GM12878 (cell line): ENCODE results near the gene ANAPC10. TPM values are rescaled to one million over a fixed set of nuclear protein-coding genes. Genes with fewer than 3 reads are reported as not detected.

Experiments
- BHLHE40 ChIP-seq, 2 experiments: fragments of 450-650 bp in 1 of 2; IDR thresholded peaks; 2 replicates each; pipeline ENCODE4 v1.6.1; 2011 to 2017; ENCODE audit warnings: low read depth in 2 of 2, borderline replicate concordance in 1 of 2, improper control_type of control experiment in 1 of 2, low read length in 1 of 2, mild to moderate bottlenecking in 1 of 2
- CREB1 ChIP-seq: IDR thresholded peaks from 2 replicates; pipeline ENCODE4 v1.6.1; 2012; ENCODE audit warnings: low read depth, mild to moderate bottlenecking, inconsistent platforms
- E2F4 ChIP-seq: IDR thresholded peaks from 2 replicates; pipeline ENCODE4 v1.6.1; 2012; ENCODE audit warnings: low read depth, low read length, improper control_type of control experiment
- EP300 ChIP-seq, 2 experiments: fragments of 150-350 bp in 1 of 2; IDR thresholded peaks; 2 replicates each; pipeline ENCODE4 v1.6.1; 2011 to 2012; ENCODE audit warnings: low read depth in 2 of 2, low read length in 2 of 2, borderline replicate concordance in 1 of 2, improper control_type of control experiment in 1 of 2, inconsistent platforms in 1 of 2; ENCODE audit not compliant: control insufficient read depth in 1 of 2
- GABPA ChIP-seq: IDR thresholded peaks from 2 replicates; pipeline ENCODE4 v1.6.1; 2014; ENCODE audit warnings: antibody characterized with exemption, low read depth, mild to moderate bottlenecking, inconsistent platforms
- JUNB ChIP-seq: IDR thresholded peaks from 2 replicates; pipeline ENCODE4 v1.6.1; 2016; ENCODE audit warnings: antibody characterized with exemption, mild to moderate bottlenecking
- MYB ChIP-seq: fragments of 150-350 bp; IDR thresholded peaks from 2 replicates; pipeline ENCODE4 v1.6.1; 2014; ENCODE audit warnings: mild to moderate bottlenecking, low read depth, low read length, borderline replicate concordance
- NR2F1 ChIP-seq: fragments of 450-650 bp; conservative IDR thresholded peaks from 2 replicates; pipeline ENCODE4 v1.6.1; 2017; ENCODE audit warnings: mild to moderate bottlenecking
- POLR2A ChIP-seq: IDR thresholded peaks from 2 replicates; pipeline ENCODE4 v1.6.1; 2011; ENCODE audit warnings: low read depth, mild to moderate bottlenecking, low read length
- RBBP5 ChIP-seq: fragments of 200-600 bp; sonication (generic); conservative IDR thresholded peaks from 2 replicates; pipeline ENCODE4 v1.6.1; 2016
- RCOR1 ChIP-seq: conservative IDR thresholded peaks from 2 replicates; pipeline ENCODE4 v1.6.1; 2012; ENCODE audit warnings: low read depth, low read length, improper control_type of control experiment
- RFX5 ChIP-seq: IDR thresholded peaks from 2 replicates; pipeline ENCODE4 v1.6.1; 2011; ENCODE audit warnings: low read depth, low read length, improper control_type of control experiment
- RUNX3 ChIP-seq: IDR thresholded peaks from 2 replicates; pipeline ENCODE4 v1.6.1; 2012; ENCODE audit warnings: low read length, inconsistent platforms
- SPI1 ChIP-seq: IDR thresholded peaks from 2 replicates; pipeline ENCODE4 v1.6.1; 2011; ENCODE audit warnings: low read depth, mild to moderate bottlenecking, low read length, moderate library complexity, borderline replicate concordance; ENCODE audit not compliant: insufficient read depth
- TCF12 ChIP-seq: IDR thresholded peaks from 2 replicates; pipeline ENCODE4 v1.6.1; 2011; ENCODE audit warnings: low read depth, mild to moderate bottlenecking, low read length
- ZNF384 ChIP-seq: IDR thresholded peaks from 2 replicates; pipeline ENCODE4 v1.6.1; 2012; ENCODE audit warnings: low read depth, mild to moderate bottlenecking, low read length, improper control_type of control experiment, borderline replicate concordance
- polyA plus RNA-seq, 11 experiments: library from polyadenylated mRNA; depleted of rRNA in 4 of 11; unstranded in 6 of 11; stranded (reverse) in 5 of 11; fragments of >200 nt; fragmentation: Nextera tagmentation in 4 of 11; fragmentation: Illumina TruSeq in 1 of 11; extraction: Ambion mirVana in 4 of 11; extraction: Trizol in 1 of 11; gene quantifications; 1 replicate in 1 of 11; 2 replicates in 10 of 11; pipeline versions ENCODE4 v1.2.1 to v1.2.3, GENCODE V29; 2011 to 2016; ENCODE audit warnings: inconsistent platforms in 2 of 11, missing spikeins in 2 of 11, low read depth in 1 of 11
- total RNA-seq, 4 experiments: library from RNA; depleted of rRNA in 3 of 4; stranded (reverse); fragments of >200 nt in 3 of 4; fragmentation: Illumina TruSeq in 1 of 4; extraction: Trizol in 1 of 4; gene quantifications; 2 replicates each; pipeline versions ENCODE4 v1.2.1 to v1.2.3, GENCODE V29; 2013 to 2021
- TF ChIP-seq, protein P1 (sequence below): fragments of 450-650 bp; IDR thresholded peaks from 2 replicates; pipeline ENCODE4 v1.6.1; 2017; ENCODE audit warnings: low read depth, mild to moderate bottlenecking, moderate library complexity
- TF ChIP-seq, protein P2 (sequence below): fragments of 450-650 bp; IDR thresholded peaks from 2 replicates; pipeline ENCODE4 v1.6.1; 2016; ENCODE audit warnings: mild to moderate bottlenecking
- TF ChIP-seq, protein P3 (sequence below): IDR thresholded peaks from 2 replicates; pipeline ENCODE4 v1.6.1; 2011; ENCODE audit warnings: borderline replicate concordance, low read depth, mild to moderate bottlenecking, moderate library complexity, low read length; ENCODE audit not compliant: insufficient read depth, poor library complexity, severe bottlenecking
- TF ChIP-seq, protein P4 (sequence below): fragments of 150-350 bp; IDR thresholded peaks from 2 replicates; pipeline ENCODE4 v1.6.1; 2014; ENCODE audit warnings: mild to moderate bottlenecking, low read depth, low read length

Gene ANAPC10
- total and polyA plus RNA-seq, 10 of the 15 experiments (the other 5 are each of a cell fraction or from before 2014, with no cell fraction given) = 23.8 to 73.7 (median 48.5) TPM

DNA sequence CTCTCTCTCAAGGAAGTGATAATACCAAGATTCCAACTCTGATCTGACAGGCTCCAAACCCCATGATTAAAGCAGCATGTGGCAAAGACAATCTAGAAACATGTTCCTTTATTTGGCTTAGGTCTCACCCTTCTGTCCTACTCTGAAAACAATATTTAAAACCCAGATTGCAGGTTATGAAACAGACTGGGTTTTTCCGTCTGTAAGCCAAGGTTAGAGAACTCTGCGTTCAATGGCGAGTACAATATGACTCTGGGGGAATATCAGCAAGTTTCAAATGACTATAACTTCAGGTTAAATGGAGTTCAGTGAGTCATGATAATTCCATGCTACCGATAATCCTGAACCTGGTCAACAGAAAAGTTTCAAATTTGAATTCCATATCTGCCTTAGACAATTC lies 50.8 kb downstream of the ANAPC10 start (continued):
- TF ChIP-seq, protein P1, sequence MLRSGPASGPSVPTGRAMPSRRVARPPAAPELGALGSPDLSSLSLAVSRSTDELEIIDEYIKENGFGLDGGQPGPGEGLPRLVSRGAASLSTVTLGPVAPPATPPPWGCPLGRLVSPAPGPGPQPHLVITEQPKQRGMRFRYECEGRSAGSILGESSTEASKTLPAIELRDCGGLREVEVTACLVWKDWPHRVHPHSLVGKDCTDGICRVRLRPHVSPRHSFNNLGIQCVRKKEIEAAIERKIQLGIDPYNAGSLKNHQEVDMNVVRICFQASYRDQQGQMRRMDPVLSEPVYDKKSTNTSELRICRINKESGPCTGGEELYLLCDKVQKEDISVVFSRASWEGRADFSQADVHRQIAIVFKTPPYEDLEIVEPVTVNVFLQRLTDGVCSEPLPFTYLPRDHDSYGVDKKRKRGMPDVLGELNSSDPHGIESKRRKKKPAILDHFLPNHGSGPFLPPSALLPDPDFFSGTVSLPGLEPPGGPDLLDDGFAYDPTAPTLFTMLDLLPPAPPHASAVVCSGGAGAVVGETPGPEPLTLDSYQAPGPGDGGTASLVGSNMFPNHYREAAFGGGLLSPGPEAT = peak; percentile 48; the same call in 1 of the 2 replicates
- TF ChIP-seq GABPA = no peak
- TF ChIP-seq, protein P2, sequence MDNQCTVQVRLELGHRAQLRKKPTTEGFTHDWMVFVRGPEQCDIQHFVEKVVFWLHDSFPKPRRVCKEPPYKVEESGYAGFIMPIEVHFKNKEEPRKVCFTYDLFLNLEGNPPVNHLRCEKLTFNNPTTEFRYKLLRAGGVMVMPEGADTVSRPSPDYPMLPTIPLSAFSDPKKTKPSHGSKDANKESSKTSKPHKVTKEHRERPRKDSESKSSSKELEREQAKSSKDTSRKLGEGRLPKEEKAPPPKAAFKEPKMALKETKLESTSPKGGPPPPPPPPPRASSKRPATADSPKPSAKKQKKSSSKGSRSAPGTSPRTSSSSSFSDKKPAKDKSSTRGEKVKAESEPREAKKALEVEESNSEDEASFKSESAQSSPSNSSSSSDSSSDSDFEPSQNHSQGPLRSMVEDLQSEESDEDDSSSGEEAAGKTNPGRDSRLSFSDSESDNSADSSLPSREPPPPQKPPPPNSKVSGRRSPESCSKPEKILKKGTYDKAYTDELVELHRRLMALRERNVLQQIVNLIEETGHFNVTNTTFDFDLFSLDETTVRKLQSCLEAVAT = no peak
- TF ChIP-seq RCOR1 = no peak
- TF ChIP-seq CREB1 = no peak
- no peak for TF ChIP-seq SPI1
- TF ChIP-seq RUNX3 = peak; percentile 63; the same call in 1 of the 2 replicates
- TF ChIP-seq EP300 (IDR thresholded peaks at IDR 0.05; ENCODE audit: borderline replicate concordance in 1 of 2, control insufficient read depth in 1 of 2, low read depth in 2 of 2, low read length in 2 of 2) = peak in 1 of 2 experiments; percentile 26; a peak in 1 of 4 replicates
- TF ChIP-seq JUNB = peak; percentile 84
- TF ChIP-seq, protein P3, sequence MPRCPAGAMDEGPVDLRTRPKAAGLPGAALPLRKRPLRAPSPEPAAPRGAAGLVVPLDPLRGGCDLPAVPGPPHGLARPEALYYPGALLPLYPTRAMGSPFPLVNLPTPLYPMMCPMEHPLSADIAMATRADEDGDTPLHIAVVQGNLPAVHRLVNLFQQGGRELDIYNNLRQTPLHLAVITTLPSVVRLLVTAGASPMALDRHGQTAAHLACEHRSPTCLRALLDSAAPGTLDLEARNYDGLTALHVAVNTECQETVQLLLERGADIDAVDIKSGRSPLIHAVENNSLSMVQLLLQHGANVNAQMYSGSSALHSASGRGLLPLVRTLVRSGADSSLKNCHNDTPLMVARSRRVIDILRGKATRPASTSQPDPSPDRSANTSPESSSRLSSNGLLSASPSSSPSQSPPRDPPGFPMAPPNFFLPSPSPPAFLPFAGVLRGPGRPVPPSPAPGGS = peak; percentile 27
- TF ChIP-seq, protein P4, sequence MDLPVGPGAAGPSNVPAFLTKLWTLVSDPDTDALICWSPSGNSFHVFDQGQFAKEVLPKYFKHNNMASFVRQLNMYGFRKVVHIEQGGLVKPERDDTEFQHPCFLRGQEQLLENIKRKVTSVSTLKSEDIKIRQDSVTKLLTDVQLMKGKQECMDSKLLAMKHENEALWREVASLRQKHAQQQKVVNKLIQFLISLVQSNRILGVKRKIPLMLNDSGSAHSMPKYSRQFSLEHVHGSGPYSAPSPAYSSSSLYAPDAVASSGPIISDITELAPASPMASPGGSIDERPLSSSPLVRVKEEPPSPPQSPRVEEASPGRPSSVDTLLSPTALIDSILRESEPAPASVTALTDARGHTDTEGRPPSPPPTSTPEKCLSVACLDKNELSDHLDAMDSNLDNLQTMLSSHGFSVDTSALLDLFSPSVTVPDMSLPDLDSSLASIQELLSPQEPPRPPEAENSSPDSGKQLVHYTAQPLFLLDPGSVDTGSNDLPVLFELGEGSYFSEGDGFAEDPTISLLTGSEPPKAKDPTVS = no peak
- no peak for TF ChIP-seq RFX5
- no peak for TF ChIP-seq MYB
- TF ChIP-seq RBBP5 = no peak
- no peak for TF ChIP-seq POLR2A
- no peak for TF ChIP-seq TCF12
- no peak for TF ChIP-seq ZNF384
- no peak for TF ChIP-seq E2F4
- no peak for TF ChIP-seq BHLHE40 (IDR thresholded peaks at IDR 0.05; ENCODE audit: borderline replicate concordance in 1 of 2, low read depth in 2 of 2, low read length in 1 of 2)
- peak; percentile 32; the same call in 1 of the 2 replicates for TF ChIP-seq NR2F1
